ENCODE results near the gene DHRS11.

Gene DHRS11

DNA sequence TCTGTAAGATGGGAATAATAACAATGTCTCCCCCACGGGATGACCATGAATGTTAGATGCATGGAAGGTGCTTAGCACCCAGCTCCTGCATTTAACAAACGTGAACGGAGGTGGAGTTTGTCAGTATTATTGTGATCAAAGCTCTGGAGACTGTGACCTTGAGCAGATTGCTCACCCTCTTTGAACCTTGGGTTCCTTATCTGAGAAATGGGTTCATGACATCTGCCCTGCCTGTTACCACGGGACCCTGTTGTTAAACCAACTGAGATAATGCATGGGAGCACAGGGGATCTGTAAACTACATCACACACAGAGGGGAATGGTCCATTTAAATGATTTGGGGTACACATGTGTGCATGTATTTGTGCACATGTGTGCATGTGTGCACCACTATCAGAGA lies 39.3 kb downstream of the DHRS11 start:
- 0 out of 2 replicates have a peak, but pooled peaks cover 3% of the 10 kb centered on the region for H3K4me1 ChIP-seq (ENCODE audit: control insufficient read depth, insufficient read depth, low read length)
- no peak overlapping the region for H3K27ac ChIP-seq (ENCODE audit: low read length)
- no peaks in the 10 kb centered on the region for H3K27me3 ChIP-seq (ENCODE audit: control insufficient read depth, insufficient read depth, low read length)
- no peaks in the 10 kb centered on the region for H3K36me3 ChIP-seq (ENCODE audit: control insufficient read depth, insufficient read depth, low read length)
- H3K9me3 ChIP-seq (ENCODE audit: control insufficient read depth, insufficient read depth, low read length), result no peaks in the 10 kb centered on the region
- no CpG with 5 or more reads among the region's 4 CpGs for WGBS (ENCODE audit: insufficient coverage, insufficient read length)
- no peak for DNase-seq (ENCODE audit: low read depth, low spot score)
- H3K4me3 ChIP-seq (ENCODE audit: low read length), result no peak overlapping the region

DNA sequence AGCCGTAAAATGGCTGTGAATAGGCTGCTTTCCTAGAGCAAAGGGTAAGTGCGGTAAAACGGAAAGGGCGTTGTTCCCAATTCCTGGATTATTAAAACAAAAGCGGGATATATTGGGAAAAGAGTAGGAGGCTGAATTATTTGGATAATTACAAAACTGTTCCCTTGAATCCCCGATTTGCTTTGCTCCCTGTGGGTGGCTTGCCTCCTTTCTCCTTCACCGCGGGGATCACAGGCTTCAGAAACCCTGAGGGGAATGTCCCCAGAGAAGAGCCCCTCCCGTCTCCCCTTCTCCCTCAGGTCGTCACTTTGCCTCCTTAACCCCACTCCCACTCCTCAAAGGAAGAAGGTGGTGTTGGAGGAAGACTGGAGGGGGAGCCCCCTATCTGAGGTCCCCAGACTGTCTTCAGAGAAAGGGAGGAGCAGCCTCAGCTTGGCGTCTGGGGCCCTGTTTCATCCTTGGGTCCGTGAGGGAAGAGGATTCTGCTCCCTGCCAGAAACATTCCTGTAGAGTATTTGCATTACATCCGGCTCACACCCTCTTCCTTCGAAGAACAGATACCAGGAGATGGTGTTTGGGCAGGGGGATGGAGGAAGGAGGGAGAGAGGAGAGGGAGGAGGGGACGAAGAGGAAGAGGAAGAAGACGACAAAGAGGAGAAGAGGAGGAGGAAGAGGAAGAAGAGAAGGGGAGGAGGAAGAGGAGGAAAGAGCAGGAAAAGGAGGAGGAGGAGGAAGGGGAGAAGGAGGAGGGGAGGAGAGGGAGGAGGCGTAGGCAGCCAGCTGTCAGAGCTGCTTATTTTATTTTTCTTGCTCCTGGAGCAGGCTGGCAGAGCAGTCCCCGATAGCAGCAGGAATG lies 41.5 kb downstream of the DHRS11 start:
- Histone ChIP-seq H3K36me3 (ENCODE audit: control insufficient read depth, insufficient read depth, low read length) (no peaks in the 10 kb centered on the region), H3K9me3 (ENCODE audit: control insufficient read depth, insufficient read depth, low read length) (no peaks in the 10 kb centered on the region), H3K4me3 (ENCODE audit: low read length) (no peak overlapping the region), H3K27me3 (ENCODE audit: control insufficient read depth, insufficient read depth, low read length) (no peaks in the 10 kb centered on the region), H3K4me1 (ENCODE audit: control insufficient read depth, insufficient read depth, low read length) (0 out of 2 replicates have a peak, but pooled peaks cover 3% of the 10 kb centered on the region), H3K27ac (ENCODE audit: low read length) (no peak overlapping the region)
- no CpG with 5 or more reads among the region's 18 CpGs for WGBS (ENCODE audit: insufficient coverage, insufficient read length)
- no peak for DNase-seq (ENCODE audit: low read depth, low spot score)

DNA sequence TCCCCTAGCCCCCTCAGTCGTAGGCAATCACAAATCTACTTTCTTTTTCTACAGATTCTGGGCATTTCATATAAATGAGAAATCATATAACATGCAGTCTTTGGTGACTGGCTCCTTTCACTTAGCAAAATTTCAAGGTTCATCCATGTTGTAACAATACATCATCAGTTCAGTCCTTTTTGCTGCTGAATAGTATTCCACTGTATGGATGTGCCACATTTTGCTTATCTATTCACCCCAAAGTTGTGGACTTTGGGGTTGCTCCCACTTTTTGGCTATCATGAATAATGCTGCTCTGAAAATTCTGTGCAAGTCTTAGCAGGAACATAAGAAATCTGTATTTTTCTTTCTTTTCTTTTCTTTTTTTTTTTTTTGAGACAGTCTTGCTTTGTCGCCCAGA lies 48.7 kb downstream of the DHRS11 start:
- peaks cover 29% of the 10 kb centered on the region for H3K27me3 ChIP-seq (ENCODE audit: control insufficient read depth, insufficient read depth, low read length)
- no peaks in the 10 kb centered on the region for H3K36me3 ChIP-seq (ENCODE audit: control insufficient read depth, insufficient read depth, low read length)
- WGBS (ENCODE audit: insufficient coverage, insufficient read length), result no CpG with 5 or more reads among the region's 2 CpGs
- no peak for DNase-seq (ENCODE audit: low read depth, low spot score)
- H3K9me3 ChIP-seq (ENCODE audit: control insufficient read depth, insufficient read depth, low read length), result no peaks in the 10 kb centered on the region
- peaks cover 2% of the 10 kb centered on the region; the same call in 1 of the 2 replicates for H3K4me1 ChIP-seq (ENCODE audit: control insufficient read depth, insufficient read depth, low read length)
- no peak overlapping the region for H3K27ac ChIP-seq (ENCODE audit: low read length)
- no peak overlapping the region for H3K4me3 ChIP-seq (ENCODE audit: low read length)

DNA sequence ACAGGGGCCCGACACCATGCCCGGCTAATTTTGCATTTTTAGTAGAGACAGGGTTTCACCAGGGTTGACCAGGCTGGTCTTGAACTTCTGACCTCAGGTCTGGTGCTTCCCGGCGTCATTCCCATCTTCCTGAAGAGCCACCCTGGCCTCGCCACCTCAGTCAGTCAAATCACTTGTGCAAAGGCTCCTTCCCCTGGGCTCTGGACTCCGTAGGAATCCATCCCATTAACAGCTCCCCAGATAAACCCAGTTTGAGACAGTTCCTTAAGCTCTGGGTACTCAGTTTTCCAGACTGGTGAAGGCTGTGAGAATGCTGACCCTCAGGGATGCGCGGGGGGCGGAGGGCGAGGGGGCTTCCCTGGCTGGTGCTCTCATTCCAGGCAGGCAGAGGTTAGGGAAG lies 49.2 kb downstream of the DHRS11 start:
- no CpG with 5 or more reads among the region's 10 CpGs for WGBS (ENCODE audit: insufficient coverage, insufficient read length)
- no peak overlapping the region for H3K4me3 ChIP-seq (ENCODE audit: low read length)
- DNase-seq (ENCODE audit: low read depth, low spot score), result no peak
- no peaks in the 10 kb centered on the region for H3K9me3 ChIP-seq (ENCODE audit: control insufficient read depth, insufficient read depth, low read length)
- no peak overlapping the region for H3K27ac ChIP-seq (ENCODE audit: low read length)
- no peaks in the 10 kb centered on the region for H3K36me3 ChIP-seq (ENCODE audit: control insufficient read depth, insufficient read depth, low read length)
- peaks cover 2% of the 10 kb centered on the region; the same call in 1 of the 2 replicates for H3K4me1 ChIP-seq (ENCODE audit: control insufficient read depth, insufficient read depth, low read length)
- peaks cover 29% of the 10 kb centered on the region for H3K27me3 ChIP-seq (ENCODE audit: control insufficient read depth, insufficient read depth, low read length)

- WGBS (ENCODE audit: insufficient coverage, insufficient read length), result no CpG with 5 or more reads among the region's 43 CpGs
- Histone ChIP-seq H3K27ac (ENCODE audit: low read length) (no peak overlapping the region), H3K9me3 (ENCODE audit: control insufficient read depth, insufficient read depth, low read length) (no peaks in the 10 kb centered on the region), H3K36me3 (ENCODE audit: control insufficient read depth, insufficient read depth, low read length) (no peaks in the 10 kb centered on the region), H3K27me3 (ENCODE audit: control insufficient read depth, insufficient read depth, low read length) (peaks cover 29% of the 10 kb centered on the region), H3K4me1 (ENCODE audit: control insufficient read depth, insufficient read depth, low read length) (peaks cover 2% of the 10 kb centered on the region; the same call in 1 of the 2 replicates), H3K4me3 (ENCODE audit: low read length) (peak overlapping the region; percentile 40; the same call in 1 of the 2 replicates)
- DNase-seq (ENCODE audit: low read depth, low spot score), result no peak
Observed at GRCh38 chr17:36641331-36641876, 49.7 kb downstream of the DHRS11 start.

DNA sequence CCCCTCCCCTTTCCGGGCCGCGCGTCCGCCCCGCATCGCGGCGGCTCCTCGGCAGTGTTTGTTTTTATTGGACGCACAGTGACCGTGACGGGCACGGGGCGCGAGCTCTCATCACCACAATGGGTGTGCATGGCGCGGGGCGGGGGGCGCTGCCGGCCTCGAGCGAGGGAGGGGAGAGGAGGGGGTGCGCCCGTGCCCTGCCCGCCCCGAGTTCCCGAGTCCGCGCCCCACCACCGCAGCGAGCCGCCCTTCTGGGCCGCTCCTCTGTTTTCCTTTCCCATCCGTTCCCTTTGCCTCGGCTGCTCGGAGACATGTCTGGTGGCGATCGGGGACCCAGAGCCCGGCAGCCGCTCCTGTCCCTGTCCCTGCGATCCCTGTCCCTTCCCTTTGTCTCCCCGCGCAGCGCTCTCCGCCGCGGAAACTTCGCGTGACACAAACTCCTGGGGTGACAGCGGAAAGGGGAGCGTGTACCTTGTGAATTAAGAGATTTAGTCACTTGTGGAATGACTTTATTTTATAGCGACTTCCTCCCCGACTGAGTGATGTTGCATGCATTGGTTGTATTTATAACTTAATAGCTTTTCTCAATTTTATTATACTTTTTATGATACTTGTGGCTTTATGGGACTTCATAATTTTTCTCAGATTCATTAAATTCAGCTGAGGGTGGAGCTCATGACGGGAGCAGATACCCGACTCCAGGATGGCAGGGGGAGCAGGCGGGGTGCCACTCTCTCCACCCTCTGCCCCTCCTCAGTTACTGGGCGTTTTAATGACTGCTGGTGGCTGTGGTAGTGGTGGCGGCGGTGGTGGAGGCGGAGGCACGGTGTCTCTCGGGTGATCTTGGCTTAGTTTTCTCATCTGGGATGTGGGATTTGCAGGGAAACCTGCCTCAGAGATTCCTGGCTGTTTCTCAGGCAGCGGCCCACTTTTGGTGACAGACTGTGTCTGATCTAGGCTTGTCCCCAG lies 50.5 kb downstream of the DHRS11 start:
- no peaks in the 10 kb centered on the region for H3K36me3 ChIP-seq (ENCODE audit: control insufficient read depth, insufficient read depth, low read length)
- no peaks in the 10 kb centered on the region for H3K9me3 ChIP-seq (ENCODE audit: control insufficient read depth, insufficient read depth, low read length)
- H3K27ac ChIP-seq (ENCODE audit: low read length), result no peak overlapping the region
- no peak for DNase-seq (ENCODE audit: low read depth, low spot score)
- peaks cover 29% of the 10 kb centered on the region for H3K27me3 ChIP-seq (ENCODE audit: control insufficient read depth, insufficient read depth, low read length)
- H3K4me1 ChIP-seq (ENCODE audit: control insufficient read depth, insufficient read depth, low read length), result peaks cover 2% of the 10 kb centered on the region; the same call in 1 of the 2 replicates
- no CpG with 5 or more reads among the region's 64 CpGs for WGBS (ENCODE audit: insufficient coverage, insufficient read length)
- H3K4me3 ChIP-seq (ENCODE audit: low read length), result peak overlapping the region; percentile 40; the same call in 1 of the 2 replicates

GRCh38 chr17:36643086-36643685 lies 51.5 kb downstream of the DHRS11 start:
- H3K4me1 ChIP-seq (ENCODE audit: control insufficient read depth, insufficient read depth, low read length), result peaks cover 2% of the 10 kb centered on the region; the same call in 1 of the 2 replicates
- no peak overlapping the region for H3K4me3 ChIP-seq (ENCODE audit: low read length)
- WGBS (ENCODE audit: insufficient coverage, insufficient read length), result no CpG with 5 or more reads among the region's 3 CpGs
- no peaks in the 10 kb centered on the region for H3K9me3 ChIP-seq (ENCODE audit: control insufficient read depth, insufficient read depth, low read length)
- peaks cover 29% of the 10 kb centered on the region for H3K27me3 ChIP-seq (ENCODE audit: control insufficient read depth, insufficient read depth, low read length)
- no peak for DNase-seq (ENCODE audit: low read depth, low spot score)
- no peak overlapping the region for H3K27ac ChIP-seq (ENCODE audit: low read length)
- no peaks in the 10 kb centered on the region for H3K36me3 ChIP-seq (ENCODE audit: control insufficient read depth, insufficient read depth, low read length)

GRCh38 chr17:36645422-36645821 lies 53.7 kb downstream of the DHRS11 start:
- no peak overlapping the region for H3K27ac ChIP-seq (ENCODE audit: low read length)
- H3K4me3 ChIP-seq (ENCODE audit: low read length), result no peak overlapping the region
- H3K4me1 ChIP-seq (ENCODE audit: control insufficient read depth, insufficient read depth, low read length), result peaks cover 2% of the 10 kb centered on the region; the same call in 1 of the 2 replicates
- no peaks in the 10 kb centered on the region for H3K36me3 ChIP-seq (ENCODE audit: control insufficient read depth, insufficient read depth, low read length)
- H3K27me3 ChIP-seq (ENCODE audit: control insufficient read depth, insufficient read depth, low read length), result peaks cover 29% of the 10 kb centered on the region
- WGBS (ENCODE audit: insufficient coverage, insufficient read length), result no CpG with 5 or more reads among the region's 3 CpGs
- no peak for DNase-seq (ENCODE audit: low read depth, low spot score)
- H3K9me3 ChIP-seq (ENCODE audit: control insufficient read depth, insufficient read depth, low read length), result no peaks in the 10 kb centered on the region

DNA sequence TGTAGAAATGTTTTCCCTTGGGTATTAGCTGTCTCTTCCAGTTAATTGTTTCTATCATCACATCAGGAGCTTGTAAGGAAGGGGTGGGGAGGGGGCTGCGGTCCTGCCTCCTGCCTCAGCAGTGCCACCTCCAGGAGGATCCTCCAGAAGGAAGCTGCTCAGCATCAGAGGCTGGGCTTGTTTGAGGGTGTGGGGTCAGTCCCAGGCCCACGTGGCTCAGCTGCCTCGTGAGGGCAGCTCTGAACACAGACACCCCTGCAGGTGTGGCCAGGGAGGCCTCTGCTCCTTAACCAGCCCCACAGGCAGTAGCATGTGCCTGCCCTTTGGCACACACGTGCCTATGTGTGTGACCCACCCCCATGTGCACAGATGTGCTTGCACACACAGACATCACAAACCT lies 56.0 kb downstream of the DHRS11 start:
- no peak overlapping the region for H3K27ac ChIP-seq (ENCODE audit: low read length)
- no CpG with 5 or more reads among the region's 4 CpGs for WGBS (ENCODE audit: insufficient coverage, insufficient read length)
- DNase-seq (ENCODE audit: low read depth, low spot score), result no peak
- H3K36me3 ChIP-seq (ENCODE audit: control insufficient read depth, insufficient read depth, low read length), result no peaks in the 10 kb centered on the region
- peaks cover 16% of the 10 kb centered on the region for H3K27me3 ChIP-seq (ENCODE audit: control insufficient read depth, insufficient read depth, low read length)
- H3K4me1 ChIP-seq (ENCODE audit: control insufficient read depth, insufficient read depth, low read length), result peaks cover 1% of the 10 kb centered on the region; the same call in 1 of the 2 replicates
- no peaks in the 10 kb centered on the region for H3K9me3 ChIP-seq (ENCODE audit: control insufficient read depth, insufficient read depth, low read length)
- H3K4me3 ChIP-seq (ENCODE audit: low read length), result no peak overlapping the region

Data from iPS DF 6.9 (cell line).